ENCODE data around the gene DRAM2.

- no peak for TF ChIP-seq ZBTB11 (tag by site-specific recombination; conservative IDR thresholded peaks at IDR 0.05; ENCODE audit: low read depth)
- TF ChIP-seq ZNF704 (tag by site-specific recombination; IDR thresholded peaks at IDR 0.05) = no peak
- no peak for TF ChIP-seq ZNF24 (tag by site-specific recombination; IDR thresholded peaks at IDR 0.05)
- TF ChIP-seq CTCF (tag by site-specific recombination; IDR thresholded peaks at IDR 0.05) = no peak
- no peak for TF ChIP-seq ZNF280D (tag by site-specific recombination; IDR thresholded peaks at IDR 0.05)
- TF ChIP-seq ZNF335 (tag by site-specific recombination; conservative IDR thresholded peaks at IDR 0.05) = no peak
- TF ChIP-seq ZNF518A (tag by site-specific recombination; conservative IDR thresholded peaks at IDR 0.05; ENCODE audit: low read depth) = no peak
- TF ChIP-seq REST (tag by site-specific recombination; IDR thresholded peaks at IDR 0.05) = no peak
Observed at GRCh38 chr1:111116496-111116895, 23.4 kb downstream of the DRAM2 start.

All from HEK293 (cell line).